ENCODE measurements around the gene ERMAP.

DNA sequence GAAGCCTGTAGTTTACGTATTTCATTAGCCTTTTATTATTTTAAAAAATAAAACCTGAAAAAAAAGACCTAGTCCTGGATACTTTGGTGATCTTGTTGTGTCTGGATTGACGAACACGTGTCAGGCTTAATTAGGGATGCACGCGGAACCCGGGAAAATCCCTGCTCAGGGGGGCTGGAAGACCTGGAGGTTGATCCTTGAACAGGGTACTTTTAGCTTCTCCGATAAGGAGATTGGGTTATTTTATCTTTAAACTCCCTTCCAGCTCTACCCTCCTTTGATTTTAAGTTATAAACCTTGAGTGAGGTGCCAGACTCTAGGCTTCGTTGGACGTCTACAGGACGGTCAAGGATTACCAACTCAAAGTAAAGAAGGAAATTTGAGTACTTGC lies 28.9 kb downstream of the ERMAP start:
- TF ChIP-seq CTCF (IDR thresholded peaks at IDR 0.05): no peak
- no peak for TF ChIP-seq EP300 (IDR thresholded peaks at IDR 0.05)
- no peak for TF ChIP-seq POLR2A (IDR thresholded peaks at IDR 0.05)

All from tibial nerve (tissue), 4 donors.